MCF 10A (cell line): ENCODE data around the gene TPR. TPM values are rescaled to one million over a fixed set of nuclear protein-coding genes. Genes with fewer than 3 reads are reported as not detected.

Experiments used
- BruUV-seq: library from RNA; stranded (reverse); fragments of 400-500 nt; replicated peaks from 2 replicates; lab custom pipeline; 2021; lab: Mats Ljungman, UMichigan
- CTCF ChIA-PET: fragments of 300-600 bp; sonication (Branson Sonifier 250); formaldehyde crosslinking; extraction: SDS; loops from one replicate; lab custom pipeline; 2021; ENCODE audit warnings: antibody characterized with exemption, inconsistent platforms; lab: Yijun Ruan, JAX
- POLR2A ChIA-PET: fragments of 300-600, 350-650 bp; sonication (Branson Sonifier 250); formaldehyde crosslinking; extraction: SDS; loops from one replicate; lab custom pipeline; 2020; ENCODE audit warnings: antibody characterized with exemption, inconsistent platforms; lab: Yijun Ruan, JAX
- DNase-seq: peaks from one replicate; pipeline ENCODE4 v3.0.0-alpha.2; 2018; ENCODE audit not compliant: unreplicated experiment
- H3K27ac Mint-ChIP-seq: one replicate; pipeline ENCODE4 v1.8.0; 2022; ENCODE audit warnings: mild to moderate bottlenecking, low read depth, mixed read lengths; ENCODE audit not compliant: unreplicated experiment
- H3K27me3 Mint-ChIP-seq: one replicate; pipeline ENCODE4 v1.8.0; 2022; ENCODE audit warnings: mixed read lengths; ENCODE audit not compliant: insufficient read depth, unreplicated experiment
- H3K36me3 Mint-ChIP-seq: one replicate; pipeline ENCODE4 v1.8.0; 2022; ENCODE audit warnings: mild to moderate bottlenecking, moderate library complexity, mixed read lengths; ENCODE audit not compliant: insufficient read depth, unreplicated experiment
- H3K4me1 Mint-ChIP-seq: one replicate; pipeline ENCODE4 v1.8.0; 2022; ENCODE audit warnings: mixed read lengths; ENCODE audit not compliant: insufficient read depth, unreplicated experiment
- H3K4me3 Mint-ChIP-seq: one replicate; pipeline ENCODE4 v1.8.0; 2022; ENCODE audit warnings: mild to moderate bottlenecking, moderate library complexity, mixed read lengths; ENCODE audit not compliant: unreplicated experiment
- H3K9me3 Mint-ChIP-seq: one replicate; pipeline ENCODE4 v1.8.0; 2022; ENCODE audit warnings: mixed read lengths; ENCODE audit not compliant: unreplicated experiment
- intact Hi-C: fragments of 100-400 bp; cut with micrococcal nuclease; formaldehyde crosslinking; loops from 2 replicates; pipeline ENCODE4 v1.14.1; 2022
- total RNA-seq: library from RNA; stranded (reverse); gene quantifications from 2 replicates; pipeline ENCODE4 v1.2.3, GENCODE V29; 2022
- TF ChIP-seq, protein P1 (sequence below): fragments of 200-600 bp; IDR thresholded peaks from one replicate; pipeline ENCODE4 v1.8.0; 2022; ENCODE audit warnings: antibody characterized with exemption, mild to moderate bottlenecking; ENCODE audit not compliant: unreplicated experiment

The TPR gene
- total RNA-seq, 1 experiment from 2014 or later, result 140 TPM

DNA sequence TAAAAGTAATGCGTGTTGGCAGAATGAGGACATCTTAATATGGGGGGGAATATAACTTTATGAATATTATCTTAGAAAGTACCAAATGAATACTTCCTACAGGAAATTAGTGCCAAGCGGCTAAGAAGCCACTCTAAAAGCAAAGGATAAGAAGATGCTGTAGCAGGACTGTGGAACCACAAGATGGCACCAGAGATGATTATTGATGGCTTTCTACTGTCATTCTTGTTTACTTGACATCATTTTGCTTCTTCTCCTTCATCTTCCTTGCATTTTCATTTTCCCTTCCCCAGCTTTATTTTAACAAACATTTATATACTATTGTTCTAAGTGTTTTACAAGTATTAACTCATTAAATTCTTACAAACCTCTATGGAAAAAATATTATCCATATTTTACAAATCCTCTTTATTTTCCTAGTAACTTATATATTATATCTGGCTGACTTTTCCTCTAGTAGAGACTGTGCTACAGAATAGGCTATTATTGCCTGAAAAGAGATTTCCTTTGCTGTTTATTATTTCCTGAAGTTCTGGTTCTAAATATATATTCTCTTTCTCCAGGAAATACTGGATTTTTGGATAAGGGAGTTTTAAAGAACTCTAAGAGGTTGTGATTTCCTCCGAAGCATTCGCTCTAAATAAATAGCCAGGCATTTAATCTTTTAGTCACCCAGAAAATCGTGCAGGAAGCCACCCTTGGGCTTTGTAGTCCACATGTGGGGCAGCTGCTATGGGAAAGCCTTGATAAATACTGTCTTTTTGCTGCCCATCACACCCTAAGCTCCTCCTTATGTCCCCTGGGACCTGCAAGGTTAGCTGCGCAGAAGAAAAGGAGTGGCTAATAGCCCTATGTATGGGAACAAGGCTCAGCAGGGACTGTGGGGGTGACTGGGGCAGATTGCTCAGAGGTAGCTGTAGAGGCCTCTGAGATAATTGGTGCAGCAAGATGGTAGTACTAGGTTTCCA is 69.8 kb downstream of the TPR start:
- no TSS peak for BruUV-seq
- CTCF ChIA-PET, result interaction anchor here (0.6 to 2.3 kb wide), 12 partner anchors 10 to 149 kb away, joined by 3 to 8 read pairs (median 3); partner anchors contain the start of gene PRG4
- Mint-ChIP-seq H3K27me3 (no peaks in the 10 kb centered on the region), H3K36me3 (peaks cover 9% of the 10 kb centered on the region), H3K4me1 (no peaks in the 10 kb centered on the region), H3K9me3 (no peaks in the 10 kb centered on the region), H3K4me3 (no peak overlapping the region), H3K27ac (no peak overlapping the region)
- DNase-seq, result peak; percentile 60
- intact Hi-C loops, result loop anchor here (5.0 to 10.0 kb wide), 2 partner anchors 148 to 490 kb away; no protein-coding TSS in a partner anchor
- TF ChIP-seq, protein P1, sequence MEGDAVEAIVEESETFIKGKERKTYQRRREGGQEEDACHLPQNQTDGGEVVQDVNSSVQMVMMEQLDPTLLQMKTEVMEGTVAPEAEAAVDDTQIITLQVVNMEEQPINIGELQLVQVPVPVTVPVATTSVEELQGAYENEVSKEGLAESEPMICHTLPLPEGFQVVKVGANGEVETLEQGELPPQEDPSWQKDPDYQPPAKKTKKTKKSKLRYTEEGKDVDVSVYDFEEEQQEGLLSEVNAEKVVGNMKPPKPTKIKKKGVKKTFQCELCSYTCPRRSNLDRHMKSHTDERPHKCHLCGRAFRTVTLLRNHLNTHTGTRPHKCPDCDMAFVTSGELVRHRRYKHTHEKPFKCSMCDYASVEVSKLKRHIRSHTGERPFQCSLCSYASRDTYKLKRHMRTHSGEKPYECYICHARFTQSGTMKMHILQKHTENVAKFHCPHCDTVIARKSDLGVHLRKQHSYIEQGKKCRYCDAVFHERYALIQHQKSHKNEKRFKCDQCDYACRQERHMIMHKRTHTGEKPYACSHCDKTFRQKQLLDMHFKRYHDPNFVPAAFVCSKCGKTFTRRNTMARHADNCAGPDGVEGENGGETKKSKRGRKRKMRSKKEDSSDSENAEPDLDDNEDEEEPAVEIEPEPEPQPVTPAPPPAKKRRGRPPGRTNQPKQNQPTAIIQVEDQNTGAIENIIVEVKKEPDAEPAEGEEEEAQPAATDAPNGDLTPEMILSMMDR, result peak; percentile 61
- POLR2A ChIA-PET, result interaction anchor here (0.6 to 0.9 kb wide), 2 partner anchors 118 to 783 kb away, joined by 3 to 4 read pairs; no protein-coding TSS in a partner anchor

- TF ChIP-seq, protein P1, result no peak
- POLR2A ChIA-PET, result interaction anchor here (0.7 kb wide), 1 partner anchor 69 kb away, joined by 3 read pairs; no protein-coding TSS in a partner anchor
- intact Hi-C loops, result loop anchor here (10.0 kb wide), 1 partner anchor 489 kb away; no protein-coding TSS in a partner anchor
- Mint-ChIP-seq H3K27me3 (no peaks in the 10 kb centered on the region), H3K4me1 (no peaks in the 10 kb centered on the region), H3K4me3 (no peak overlapping the region), H3K36me3 (no peaks in the 10 kb centered on the region), H3K9me3 (no peaks in the 10 kb centered on the region), H3K27ac (no peak overlapping the region)
- no peak for DNase-seq
- no TSS peak for BruUV-seq
- CTCF ChIA-PET, result interaction anchor here (0.5 to 1.9 kb wide), 7 partner anchors 8 to 208 kb away, joined by 3 to 5 read pairs (median 3); partner anchors contain the start of gene PRG4
Measured at GRCh38 chr1:186303911-186304310, 71.1 kb downstream of the TPR start.

GRCh38 chr1:186302381-186302920 is 72.6 kb downstream of the TPR start:
- intact Hi-C loops, result loop anchor here (10.0 kb wide), 1 partner anchor 488 kb away; no protein-coding TSS in a partner anchor
- CTCF ChIA-PET, result interaction anchor here (0.6 to 0.9 kb wide), 3 partner anchors 10 to 1220 kb away, joined by 3 to 5 read pairs (median 3); no protein-coding TSS in a partner anchor
- no peaks in the 10 kb centered on the region for H3K27me3 Mint-ChIP-seq

More at GRCh38 chr1:186302381-186302920, 72.6 kb downstream of the TPR start:
- no TSS peak for BruUV-seq
- POLR2A ChIA-PET, result interaction anchor here (0.7 to 1.0 kb wide), 4 partner anchors 10 to 42 kb away, joined by 3 to 4 read pairs (median 3); no protein-coding TSS in a partner anchor
- TF ChIP-seq, protein P1, result no peak
- no peaks in the 10 kb centered on the region for H3K4me1 Mint-ChIP-seq
- H3K9me3 Mint-ChIP-seq, result no peaks in the 10 kb centered on the region
- H3K4me3 Mint-ChIP-seq, result no peak overlapping the region
- DNase-seq, result peak; percentile 13
- H3K27ac Mint-ChIP-seq, result no peak overlapping the region
- no peaks in the 10 kb centered on the region for H3K36me3 Mint-ChIP-seq
